ENCODE measurements around the gene PLXNA4.
A peak's percentile ranks its signal among the peaks of the same experiment; 100 is the strongest.

PLXNA4 gene

GRCh38 chr7:132533916-132534315 lies 42.4 kb downstream of the PLXNA4 start:
- no peak for DNase-seq (ENCODE audit: low spot score)

- DNase-seq (ENCODE audit: low spot score): no peak
Measured at GRCh38 chr7:132532281-132532680, 44.0 kb downstream of the PLXNA4 start.

GRCh38 chr7:132531562-132531961 lies 44.7 kb downstream of the PLXNA4 start:
- no peak for DNase-seq (ENCODE audit: low spot score)

GRCh38 chr7:132528695-132529094 lies 47.6 kb downstream of the PLXNA4 start:
- no peak for DNase-seq (ENCODE audit: low spot score)

- no peak for DNase-seq (ENCODE audit: low spot score)
Measured at GRCh38 chr7:132527467-132528410, 48.5 kb downstream of the PLXNA4 start.

GRCh38 chr7:132526111-132526740 lies 50.0 kb downstream of the PLXNA4 start:
- no peak for DNase-seq (ENCODE audit: low spot score)

- DNase-seq (ENCODE audit: low spot score): no peak
Measured at GRCh38 chr7:132521423-132521822, 54.8 kb downstream of the PLXNA4 start.

GRCh38 chr7:132520591-132521280 lies 55.5 kb downstream of the PLXNA4 start:
- no peak for DNase-seq (ENCODE audit: low spot score)

GRCh38 chr7:132519936-132520335 lies 56.3 kb downstream of the PLXNA4 start:
- no peak for DNase-seq (ENCODE audit: low spot score)

- no peak for DNase-seq (ENCODE audit: low spot score)
Measured at GRCh38 chr7:132518839-132519173, 57.5 kb downstream of the PLXNA4 start.

- peak; percentile 31 for DNase-seq (ENCODE audit: low spot score)
Measured at GRCh38 chr7:132518102-132518838, 58.0 kb downstream of the PLXNA4 start.

- DNase-seq (ENCODE audit: low spot score): no peak
Measured at GRCh38 chr7:132516042-132516840, 60.0 kb downstream of the PLXNA4 start.

- no peak for DNase-seq (ENCODE audit: low spot score)
Measured at GRCh38 chr7:132515181-132515580, 61.1 kb downstream of the PLXNA4 start.

GRCh38 chr7:132514430-132514829 lies 61.8 kb downstream of the PLXNA4 start:
- DNase-seq (ENCODE audit: low spot score): no peak

GRCh38 chr7:132511921-132512320 lies 64.3 kb downstream of the PLXNA4 start:
- DNase-seq (ENCODE audit: low spot score): no peak

- DNase-seq (ENCODE audit: low spot score): no peak
Measured at GRCh38 chr7:132511387-132511786, 64.9 kb downstream of the PLXNA4 start.

GRCh38 chr7:132509643-132510042 lies 66.6 kb downstream of the PLXNA4 start:
- no peak for DNase-seq (ENCODE audit: low spot score)

GRCh38 chr7:132508724-132509353 lies 67.4 kb downstream of the PLXNA4 start:
- DNase-seq (ENCODE audit: low spot score): no peak

- DNase-seq (ENCODE audit: low spot score): no peak
Measured at GRCh38 chr7:132504852-132505251, 71.4 kb downstream of the PLXNA4 start.

GRCh38 chr7:132504071-132504470 lies 72.2 kb downstream of the PLXNA4 start:
- DNase-seq (ENCODE audit: low spot score): no peak

- DNase-seq (ENCODE audit: low spot score): no peak
Measured at GRCh38 chr7:132503415-132503814, 72.9 kb downstream of the PLXNA4 start.
